GM20000 (cell line): ENCODE results near the gene TMEM131L.
A peak's percentile ranks its signal among the peaks of the same experiment; 100 is the strongest.
"Not testable (repeated sequence)": the region's sequence is repeated elsewhere in the genome, so short reads cannot be mapped to it uniquely, and the experiment has no call there.

Source experiments
- DNase-seq: peaks from one replicate; pipeline ENCODE4 v3.0.0; 2012; ENCODE audit warnings: low spot score
- CTCF ChIP-seq: IDR thresholded peaks from 2 replicates; pipeline ENCODE4 v1.5.1; 2012; ENCODE audit warnings: mild to moderate bottlenecking, control low read depth; ENCODE audit errors: extremely low read depth, missing control alignments

TMEM131L gene

GRCh38 chr4:153556435-153556815 lies 90.3 kb downstream of the TMEM131L start:
- TF ChIP-seq CTCF = no peak
- no peak for DNase-seq

GRCh38 chr4:153560908-153561307 lies 94.7 kb downstream of the TMEM131L start:
- TF ChIP-seq CTCF = no peak
- no peak for DNase-seq

GRCh38 chr4:153564630-153565525 lies 98.7 kb downstream of the TMEM131L start:
- no peak for DNase-seq
- no peak for TF ChIP-seq CTCF

- TF ChIP-seq CTCF = no peak
- DNase-seq = no peak
Measured at GRCh38 chr4:153566631-153567150, 100.5 kb downstream of the TMEM131L start.

- not testable (repeated sequence) for DNase-seq
Measured at GRCh38 chr4:153567660-153568059, 101.5 kb downstream of the TMEM131L start.

- peak; percentile 23 for DNase-seq
- no peak for TF ChIP-seq CTCF
Measured at GRCh38 chr4:153570228-153570973, 104.2 kb downstream of the TMEM131L start.

- no peak for DNase-seq
- TF ChIP-seq CTCF = no peak
Measured at GRCh38 chr4:153571006-153571545, 104.9 kb downstream of the TMEM131L start.
